ENCODE data around the gene SLC25A12. TPM values are rescaled to one million over a fixed set of nuclear protein-coding genes. Genes with fewer than 3 reads are reported as not detected.
A peak's percentile ranks its signal among the peaks of the same experiment; 100 is the strongest.
"Not testable (repeated sequence)": the region's sequence is repeated elsewhere in the genome, so short reads cannot be mapped to it uniquely, and the experiment has no call there.

The SLC25A12 gene
- total and polyA plus RNA-seq, 2 of the 13 experiments (the other 11 are each of a cell fraction or from before 2014, with no cell fraction given) = 8.1 to 15.9 TPM

GRCh38 chr2:171762879-171763573 is 131.0 kb downstream of the SLC25A12 start (continued):
- TF ChIP-seq SALL2 (CRISPR knock-in tag; IDR thresholded peaks at IDR 0.05) (no peak), ZNF503 (CRISPR knock-in tag; IDR thresholded peaks at IDR 0.05) (0 out of 2 replicates have a peak, but pooled peaks have one; percentile 31), SOX13 (IDR thresholded peaks at IDR 0.05) (no peak), SOX13 (CRISPR knock-in tag; conservative IDR thresholded peaks at IDR 0.05 in 1 of 2, IDR thresholded peaks at IDR 0.05 in 1 of 2) (peak in 1 of 2 experiments; percentile 69; a peak in 2 of 4 replicates), HNF4A (CRISPR knock-in tag; IDR thresholded peaks at IDR 0.05) (no peak), PRDM4 (CRISPR knock-in tag; IDR thresholded peaks at IDR 0.05; ENCODE audit: borderline replicate concordance) (no peak), ZNF7 (CRISPR knock-in tag; IDR thresholded peaks at IDR 0.05) (peak; percentile 96), SIN3A (IDR thresholded peaks at IDR 0.05; ENCODE audit: borderline replicate concordance, low read depth, low read length) (no peak)

GRCh38 chr2:171761176-171761575 is 132.9 kb downstream of the SLC25A12 start:
- peaks cover 36% of the 10 kb centered on the region for H3K4me1 ChIP-seq (ENCODE audit: insufficient read depth, low read length)
- H3K27ac ChIP-seq (ENCODE audit: extremely low read length, insufficient read depth, low read length); POLR2A ChIA-PET; H3K9ac ChIP-seq (ENCODE audit: insufficient read depth, low read depth, low read length); H3K4me2 ChIP-seq (ENCODE audit: low read depth, low read length); H2AFZ ChIP-seq (ENCODE audit: low read length); H3K9me3 ChIP-seq (ENCODE audit: low read length); H3K4me3 ChIP-seq (replicated peaks in 1 of 3; ENCODE audit: insufficient read depth in 1 of 3, low read depth in 2 of 3, low read length in 3 of 3); CTCF ChIA-PET (ENCODE audit: low intra/inter-chr PET ratio, low total read pairs); BruUV-seq (replicated peaks); in situ Hi-C loops (cut with HindIII; ENCODE audit: extremely low pct_ligation_motif_present, low pct_unique_long_range_greater_than_20kb); ATAC-seq; H3K36me3 ChIP-seq (replicated peaks in 1 of 2; ENCODE audit: control insufficient read depth in 1 of 2, insufficient read depth in 2 of 2, low read length in 2 of 2); H4K20me1 ChIP-seq (ENCODE audit: insufficient read depth, low read length); DNase-seq (ENCODE audit: low spot score); FAIRE-seq; H3K79me2 ChIP-seq (ENCODE audit: insufficient read depth, low read length); intact Hi-C loops (cut with micrococcal nuclease; ENCODE audit: unreplicated experiment); H3K27me3 ChIP-seq (ENCODE audit: control insufficient read depth in 1 of 2, insufficient read depth in 2 of 2, low read length in 2 of 2): not testable (repeated sequence)
- WGBS (ENCODE audit: low lambda C conversion rate) = 97% methylated on average over 4 of the region's 4 CpGs
